Activated B cell treated with CpG ODN at 0.5 μM for 24 hours (primary cell): ENCODE results near the gene MGMT. TPM values are rescaled to one million over a fixed set of nuclear protein-coding genes. Genes with fewer than 3 reads are reported as not detected.

ENCODE experiments used
- ATAC-seq: fragments of 200-7000 bp; cut with Tn5 transposase; one replicate; pipeline ENCODE4 v1.10.0; 2021; ENCODE audit warnings: low read depth, mild to moderate bottlenecking, moderate library complexity
- CTCF ChIA-PET: fragments of 350-600 bp; sonication (Branson Sonifier 250); formaldehyde crosslinking; loops from one replicate; lab custom pipeline; 2021; ENCODE audit warnings: antibody characterized with exemption; lab: Charles Lee
- POLR2A ChIA-PET: fragments of 350-600 bp; sonication (Branson Sonifier 250); formaldehyde crosslinking; loops from one replicate; lab custom pipeline; 2021; ENCODE audit warnings: antibody characterized with exemption; lab: Charles Lee
- DNase-seq: peaks from one replicate; pipeline ENCODE4 v3.0.0; 2022
- H3K27ac Mint-ChIP-seq: one replicate; pipeline ENCODE4 v1.8.0; 2020; ENCODE audit warnings: mixed read lengths
- H3K27me3 Mint-ChIP-seq: one replicate; pipeline ENCODE4 v1.8.0; 2021; ENCODE audit warnings: mixed read lengths
- H3K36me3 Mint-ChIP-seq: one replicate; pipeline ENCODE4 v1.8.0; 2021; ENCODE audit warnings: low read depth, mixed read lengths
- H3K4me1 Mint-ChIP-seq: one replicate; pipeline ENCODE4 v1.8.0; 2021; ENCODE audit warnings: mixed read lengths
- H3K4me3 Mint-ChIP-seq: one replicate; pipeline ENCODE4 v1.8.0; 2020; ENCODE audit warnings: mild to moderate bottlenecking, mixed read lengths
- H3K9me3 Mint-ChIP-seq: one replicate; pipeline ENCODE4 v1.8.0; 2020; ENCODE audit warnings: mixed read lengths
- intact Hi-C: fragments of 100-400 bp; cut with micrococcal nuclease; formaldehyde crosslinking; loops from one replicate; pipeline ENCODE4 v1.15.1; 2024
- total RNA-seq: library from RNA; stranded (reverse); gene quantifications from 2 replicates; pipeline ENCODE4 v1.2.3, GENCODE V29; 2022
- TF ChIP-seq, protein P1 (sequence below): fragments of 200-600 bp; IDR thresholded peaks from one replicate; pipeline ENCODE4 v1.8.0; 2022; ENCODE audit warnings: antibody characterized with exemption, mild to moderate bottlenecking

Gene MGMT
- total RNA-seq, 1 donor from 2014 or later: 25.8 TPM

DNA sequence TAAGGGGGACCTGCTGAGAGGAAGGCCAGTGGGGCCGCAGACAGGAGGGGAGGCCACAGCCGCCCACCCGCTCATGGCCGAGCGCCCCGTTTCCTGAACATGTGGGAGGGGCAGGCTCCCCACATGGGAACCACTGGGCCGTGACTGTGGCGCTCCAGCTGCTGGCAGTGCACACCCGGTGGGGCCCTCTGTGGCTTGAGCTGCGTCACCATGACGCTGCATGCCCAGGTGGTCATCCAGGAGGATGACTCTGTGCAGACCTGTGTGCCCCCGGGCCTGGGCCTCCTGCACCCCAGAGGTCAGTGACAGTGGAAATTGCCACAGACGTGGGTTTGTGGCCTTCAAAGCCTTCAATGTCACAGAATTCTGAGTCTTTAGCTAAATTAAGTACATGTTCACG, 85.1 kb downstream of the MGMT start:
- no peaks in the 10 kb centered on the region for H3K27me3 Mint-ChIP-seq
- no peaks in the 10 kb centered on the region for H3K9me3 Mint-ChIP-seq
- DNase-seq (peak; percentile 30), ATAC-seq (peak; percentile 75)
- CTCF ChIA-PET: no interaction called here
- intact Hi-C loops: loop anchor here (1.0 kb wide), 1 partner anchor 54 kb away; no protein-coding TSS in a partner anchor
- POLR2A ChIA-PET: no interaction called here
- H3K36me3 Mint-ChIP-seq: peaks cover 19% of the 10 kb centered on the region
- TF ChIP-seq, protein P1, sequence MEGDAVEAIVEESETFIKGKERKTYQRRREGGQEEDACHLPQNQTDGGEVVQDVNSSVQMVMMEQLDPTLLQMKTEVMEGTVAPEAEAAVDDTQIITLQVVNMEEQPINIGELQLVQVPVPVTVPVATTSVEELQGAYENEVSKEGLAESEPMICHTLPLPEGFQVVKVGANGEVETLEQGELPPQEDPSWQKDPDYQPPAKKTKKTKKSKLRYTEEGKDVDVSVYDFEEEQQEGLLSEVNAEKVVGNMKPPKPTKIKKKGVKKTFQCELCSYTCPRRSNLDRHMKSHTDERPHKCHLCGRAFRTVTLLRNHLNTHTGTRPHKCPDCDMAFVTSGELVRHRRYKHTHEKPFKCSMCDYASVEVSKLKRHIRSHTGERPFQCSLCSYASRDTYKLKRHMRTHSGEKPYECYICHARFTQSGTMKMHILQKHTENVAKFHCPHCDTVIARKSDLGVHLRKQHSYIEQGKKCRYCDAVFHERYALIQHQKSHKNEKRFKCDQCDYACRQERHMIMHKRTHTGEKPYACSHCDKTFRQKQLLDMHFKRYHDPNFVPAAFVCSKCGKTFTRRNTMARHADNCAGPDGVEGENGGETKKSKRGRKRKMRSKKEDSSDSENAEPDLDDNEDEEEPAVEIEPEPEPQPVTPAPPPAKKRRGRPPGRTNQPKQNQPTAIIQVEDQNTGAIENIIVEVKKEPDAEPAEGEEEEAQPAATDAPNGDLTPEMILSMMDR: no peak
- H3K4me3 Mint-ChIP-seq: peak overlapping the region; percentile 6
- peak overlapping the region; percentile 38 for H3K27ac Mint-ChIP-seq
- H3K4me1 Mint-ChIP-seq: peaks cover 19% of the 10 kb centered on the region

DNA sequence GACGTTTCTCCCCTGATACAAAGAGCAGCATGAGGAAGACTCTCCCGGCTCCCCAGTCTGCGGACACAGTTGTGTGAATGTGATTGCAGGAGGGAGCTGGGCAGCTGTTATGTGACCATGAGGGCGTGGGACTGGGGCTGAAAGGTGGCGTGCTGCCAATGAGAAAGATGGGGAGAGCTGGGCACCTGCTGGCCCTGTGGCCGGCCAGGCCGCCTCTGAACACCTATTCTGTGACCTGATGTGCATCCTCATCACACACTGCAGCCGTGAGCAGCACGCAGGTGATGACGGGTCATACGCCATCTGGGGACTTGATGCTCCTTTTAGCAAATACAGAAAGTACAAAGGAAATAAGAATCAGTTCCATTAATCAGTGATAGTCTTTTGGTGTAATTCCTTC, 86.9 kb downstream of the MGMT start:
- TF ChIP-seq, protein P1: no peak
- H3K27ac Mint-ChIP-seq: no peak overlapping the region
- peaks cover 19% of the 10 kb centered on the region for H3K4me1 Mint-ChIP-seq
- DNase-seq (no peak), ATAC-seq (no peak)
- ChIA-PET POLR2A (no interaction called here), CTCF (no interaction called here)
- H3K27me3 Mint-ChIP-seq: no peaks in the 10 kb centered on the region
- H3K9me3 Mint-ChIP-seq: no peaks in the 10 kb centered on the region
- intact Hi-C loops: no loop called here
- no peak overlapping the region for H3K4me3 Mint-ChIP-seq
- peaks cover 20% of the 10 kb centered on the region for H3K36me3 Mint-ChIP-seq

DNA sequence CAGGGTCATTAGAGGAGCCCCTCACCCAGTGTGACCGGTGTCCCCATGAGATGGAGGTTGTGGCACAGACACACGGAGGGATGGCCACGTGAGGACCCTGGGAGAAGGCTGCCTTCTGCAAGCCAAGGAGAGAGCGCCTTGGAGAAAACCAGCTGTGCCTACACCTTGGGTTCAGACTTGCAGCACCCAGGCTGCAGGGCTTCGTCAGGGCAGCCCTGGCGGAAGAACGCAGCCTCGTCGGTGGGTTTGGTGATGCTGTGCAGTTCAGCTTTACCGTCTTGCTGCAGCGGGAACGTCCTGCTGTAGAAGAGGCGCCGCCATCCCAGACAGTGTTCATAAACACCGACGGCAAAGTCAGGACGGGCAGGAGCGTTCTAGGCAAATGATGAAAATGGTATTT, 89.3 kb downstream of the MGMT start:
- Mint-ChIP-seq H3K27ac (no peak overlapping the region), H3K9me3 (no peaks in the 10 kb centered on the region), H3K4me3 (no peak overlapping the region), H3K27me3 (no peaks in the 10 kb centered on the region), H3K4me1 (peaks cover 15% of the 10 kb centered on the region), H3K36me3 (peaks cover 13% of the 10 kb centered on the region)
- ATAC-seq (no peak), DNase-seq (no peak)
- TF ChIP-seq, protein P1: no peak
- ChIA-PET CTCF (no interaction called here), POLR2A (no interaction called here)
- intact Hi-C loops: no loop called here

DNA sequence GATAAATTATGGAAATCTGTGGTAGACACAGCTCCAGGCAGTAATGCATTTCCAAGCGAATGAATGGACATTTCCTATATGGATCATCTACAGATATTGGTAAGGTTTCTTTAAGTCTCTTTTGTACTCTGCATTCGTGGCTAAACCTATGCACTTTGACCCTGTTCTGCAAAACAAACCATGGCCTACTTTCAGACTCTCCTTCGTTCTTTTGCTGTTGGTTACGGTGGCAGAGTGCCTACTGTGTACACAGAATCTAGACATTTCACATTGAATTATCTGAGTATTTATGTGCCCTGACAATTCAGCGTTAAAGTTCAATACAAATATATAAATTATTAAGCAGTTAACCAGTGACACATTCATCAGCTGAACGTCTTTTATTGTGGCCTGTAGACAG, 93.3 kb downstream of the MGMT start:
- Mint-ChIP-seq H3K27me3 (no peaks in the 10 kb centered on the region), H3K4me1 (no peaks in the 10 kb centered on the region), H3K27ac (no peak overlapping the region), H3K4me3 (no peak overlapping the region), H3K36me3 (peaks cover 11% of the 10 kb centered on the region), H3K9me3 (no peaks in the 10 kb centered on the region)
- TF ChIP-seq, protein P1: no peak
- intact Hi-C loops: no loop called here
- ChIA-PET POLR2A (no interaction called here), CTCF (no interaction called here)
- DNase-seq (no peak), ATAC-seq (no peak)

DNA sequence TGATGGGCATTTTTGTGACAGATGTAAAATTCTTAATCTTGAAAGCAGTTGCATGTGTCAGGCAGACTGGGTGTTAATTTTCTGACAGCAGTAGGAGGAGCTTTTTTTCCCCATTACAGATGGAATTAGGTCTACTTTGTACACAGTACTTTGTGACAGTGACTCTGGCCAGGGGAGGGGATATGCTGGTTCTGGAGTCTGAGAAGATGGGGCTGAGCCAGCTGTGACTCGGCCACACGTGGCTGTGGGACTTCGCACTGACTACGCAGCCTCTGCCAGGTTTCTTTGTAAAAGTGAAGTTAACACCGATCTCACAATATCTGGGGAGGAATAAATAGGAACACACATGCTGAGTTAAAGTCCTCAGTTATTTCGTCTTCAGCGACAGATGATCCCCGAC, 95.4 kb downstream of the MGMT start:
- TF ChIP-seq, protein P1: no peak
- Mint-ChIP-seq H3K27ac (no peak overlapping the region), H3K9me3 (no peaks in the 10 kb centered on the region), H3K4me3 (no peak overlapping the region), H3K36me3 (peaks cover 21% of the 10 kb centered on the region), H3K4me1 (no peaks in the 10 kb centered on the region), H3K27me3 (no peaks in the 10 kb centered on the region)
- ChIA-PET POLR2A (no interaction called here), CTCF (no interaction called here)
- ATAC-seq (no peak), DNase-seq (no peak)
- intact Hi-C loops: no loop called here
